ENCODE measurements around the gene SAMD1.

SAMD1 gene

GRCh38 chr19:14090509-14091080 is at the start of gene SAMD1:
Gene SAMD1 (minus strand): TSS chr19:14090751.
- H3K27me3 ChIP-seq (ENCODE audit: insufficient read depth, low read depth) = no peaks in the 10 kb centered on the region
- no peak within 1 kb of the TSS for H3K4me3 ChIP-seq (IDR thresholded peaks at IDR 0.05; ENCODE audit: insufficient read depth, low read depth, low read length)
- no peaks in the 10 kb centered on the region for H4K20me1 ChIP-seq (ENCODE audit: insufficient read depth)
- H2AFZ ChIP-seq (ENCODE audit: low read depth) = peak within 1 kb of the TSS; percentile 85
- peaks cover 14% of the 10 kb centered on the region for H3K4me1 ChIP-seq (ENCODE audit: low read depth, poor library complexity, severe bottlenecking)
- peak within 1 kb of the TSS; percentile 96 for H3K4me2 ChIP-seq
- peak within 1 kb of the TSS; percentile 40; the same call in 1 of the 2 replicates for H3K27ac ChIP-seq
- no peak for TF ChIP-seq CTCF (conservative IDR thresholded peaks at IDR 0.05; ENCODE audit: low read depth, low read length)
- peak within 1 kb of the TSS; percentile 48; the same call in 1 of the 2 replicates for H3K9ac ChIP-seq
- H3K79me2 ChIP-seq (ENCODE audit: insufficient read depth, low read depth) = no peaks in the 10 kb centered on the region
- no peaks in the 10 kb centered on the region for H3K36me3 ChIP-seq (ENCODE audit: insufficient read depth)

- H3K9ac ChIP-seq = no peak overlapping the region
- no peaks in the 10 kb centered on the region for H4K20me1 ChIP-seq (ENCODE audit: insufficient read depth)
- peaks cover 10% of the 10 kb centered on the region for H3K79me2 ChIP-seq (ENCODE audit: insufficient read depth, low read depth)
- no peak overlapping the region for H2AFZ ChIP-seq (ENCODE audit: low read depth)
- H3K4me1 ChIP-seq (ENCODE audit: low read depth, poor library complexity, severe bottlenecking) = peaks cover 15% of the 10 kb centered on the region
- H3K27ac ChIP-seq = no peak overlapping the region
- H3K4me2 ChIP-seq = no peak overlapping the region
- no peak overlapping the region for H3K4me3 ChIP-seq (IDR thresholded peaks at IDR 0.05; ENCODE audit: insufficient read depth, low read depth, low read length)
- H3K36me3 ChIP-seq (ENCODE audit: insufficient read depth) = no peaks in the 10 kb centered on the region
- TF ChIP-seq CTCF (conservative IDR thresholded peaks at IDR 0.05; ENCODE audit: low read depth, low read length) = no peak
- H3K27me3 ChIP-seq (ENCODE audit: insufficient read depth, low read depth) = no peaks in the 10 kb centered on the region
These were observed 49.4 kb upstream of the SAMD1 start for GRCh38 chr19:14139944-14140343.

GRCh38 chr19:14138576-14139265 is 48.2 kb upstream of the SAMD1 start:
- H3K79me2 ChIP-seq (ENCODE audit: insufficient read depth, low read depth) = peaks cover 20% of the 10 kb centered on the region
- no peaks in the 10 kb centered on the region for H4K20me1 ChIP-seq (ENCODE audit: insufficient read depth)
- no peak overlapping the region for H3K27ac ChIP-seq
- H3K9ac ChIP-seq = no peak overlapping the region
- peaks cover 23% of the 10 kb centered on the region for H3K4me1 ChIP-seq (ENCODE audit: low read depth, poor library complexity, severe bottlenecking)
- H3K4me3 ChIP-seq (IDR thresholded peaks at IDR 0.05; ENCODE audit: insufficient read depth, low read depth, low read length) = no peak overlapping the region
- H3K36me3 ChIP-seq (ENCODE audit: insufficient read depth) = no peaks in the 10 kb centered on the region
- H3K27me3 ChIP-seq (ENCODE audit: insufficient read depth, low read depth) = no peaks in the 10 kb centered on the region
- no peak for TF ChIP-seq CTCF (conservative IDR thresholded peaks at IDR 0.05; ENCODE audit: low read depth, low read length)
- H3K4me2 ChIP-seq = no peak overlapping the region; the same call in 1 of the 2 replicates
- H2AFZ ChIP-seq (ENCODE audit: low read depth) = no peak overlapping the region

GRCh38 chr19:14136509-14137281 is 46.1 kb upstream of the SAMD1 start, which contains the start of gene ASF1B:
Gene ASF1B (minus strand): TSS chr19:14136589. CDS start chr19:14136456, 133 bp downstream.
- TF ChIP-seq CTCF (conservative IDR thresholded peaks at IDR 0.05; ENCODE audit: low read depth, low read length) = peak; percentile 47
- no peaks in the 10 kb centered on the region for H3K36me3 ChIP-seq (ENCODE audit: insufficient read depth)
- peaks cover 28% of the 10 kb centered on the region for H3K79me2 ChIP-seq (ENCODE audit: insufficient read depth, low read depth)
- H3K27me3 ChIP-seq (ENCODE audit: insufficient read depth, low read depth) = no peaks in the 10 kb centered on the region
- peaks cover 23% of the 10 kb centered on the region for H3K4me1 ChIP-seq (ENCODE audit: low read depth, poor library complexity, severe bottlenecking)
- peak within 1 kb of the TSS; percentile 72 for H3K27ac ChIP-seq
- no peak within 1 kb of the TSS for H3K4me3 ChIP-seq (IDR thresholded peaks at IDR 0.05; ENCODE audit: insufficient read depth, low read depth, low read length)
- H4K20me1 ChIP-seq (ENCODE audit: insufficient read depth) = no peaks in the 10 kb centered on the region
- H2AFZ ChIP-seq (ENCODE audit: low read depth) = peak within 1 kb of the TSS; percentile 66
- peak within 1 kb of the TSS; percentile 79; the same call in 1 of the 2 replicates for H3K9ac ChIP-seq
- H3K4me2 ChIP-seq = peak within 1 kb of the TSS; percentile 68

Measured in KMS-11 (cell line).